Bronchial epithelial cell (primary cell): ENCODE data around the gene CAMK1G. TPM values are rescaled to one million over a fixed set of nuclear protein-coding genes. Genes with fewer than 3 reads are reported as not detected.
A peak's percentile ranks its signal among the peaks of the same experiment; 100 is the strongest.

ENCODE experiments used
- DNase-seq: peaks from one replicate; pipeline ENCODE4 v3.0.0-alpha.2; 2010; ENCODE audit warnings: low read depth
- FAIRE-seq: peaks from 2 replicates; lab custom pipeline; 2011; peaks lifted over from hg19 to GRCh38; lab: Jason Lieb, UNC
- H3K27me3 ChIP-seq: 2 replicates; pipeline ENCODE4 v1.5.1; 2011; ENCODE audit warnings: low read length; ENCODE audit not compliant: control insufficient read depth, insufficient read depth
- H3K36me3 ChIP-seq: 2 replicates; pipeline ENCODE4 v1.5.1; 2011; ENCODE audit warnings: low read length; ENCODE audit not compliant: control insufficient read depth, insufficient read depth
- H3K4me3 ChIP-seq: 2 replicates; pipeline ENCODE4 v1.5.1; 2011; ENCODE audit warnings: mild to moderate bottlenecking, low read depth, low read length, control low read depth
- total RNA-seq: library from RNA; depleted of rRNA; stranded (reverse); fragments of >200 nt; gene quantifications from 2 replicates; pipeline ENCODE4 v1.2.1, GENCODE V29; 2014
- TF ChIP-seq, protein P1 (sequence below): IDR thresholded peaks from 2 replicates; pipeline ENCODE4 v1.5.1; 2011; ENCODE audit warnings: mild to moderate bottlenecking, moderate library complexity, low read length, control low read depth, inconsistent platforms; ENCODE audit not compliant: insufficient read depth, severe bottlenecking

The CAMK1G gene
- total RNA-seq, 1 donor from 2014 or later: not detected

DNA sequence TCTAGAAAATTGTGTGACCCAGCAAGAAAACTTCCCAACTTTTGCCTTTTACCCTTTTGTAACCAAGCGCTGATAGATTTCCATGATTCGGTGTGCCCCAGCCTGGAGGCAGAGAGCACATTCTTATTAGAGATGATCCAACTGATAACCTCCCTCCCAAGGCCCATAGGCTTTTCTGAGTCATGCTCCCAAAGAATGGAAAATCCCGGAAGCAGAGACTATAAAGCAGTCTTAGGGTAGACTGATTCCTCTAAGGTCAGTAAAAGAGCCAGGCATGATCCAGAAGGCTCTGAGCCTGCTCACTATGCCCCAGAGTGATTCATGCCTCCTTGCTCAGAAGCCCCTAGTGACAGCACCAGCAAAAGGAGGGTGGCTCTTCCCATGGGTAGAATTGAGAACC is 4.3 kb downstream of the CAMK1G start:
- Histone ChIP-seq H3K4me3 (no peak overlapping the region), H3K36me3 (no peaks in the 10 kb centered on the region), H3K27me3 (peaks cover 13% of the 10 kb centered on the region)
- no peak for FAIRE-seq
- DNase-seq: no peak
- TF ChIP-seq, protein P1, sequence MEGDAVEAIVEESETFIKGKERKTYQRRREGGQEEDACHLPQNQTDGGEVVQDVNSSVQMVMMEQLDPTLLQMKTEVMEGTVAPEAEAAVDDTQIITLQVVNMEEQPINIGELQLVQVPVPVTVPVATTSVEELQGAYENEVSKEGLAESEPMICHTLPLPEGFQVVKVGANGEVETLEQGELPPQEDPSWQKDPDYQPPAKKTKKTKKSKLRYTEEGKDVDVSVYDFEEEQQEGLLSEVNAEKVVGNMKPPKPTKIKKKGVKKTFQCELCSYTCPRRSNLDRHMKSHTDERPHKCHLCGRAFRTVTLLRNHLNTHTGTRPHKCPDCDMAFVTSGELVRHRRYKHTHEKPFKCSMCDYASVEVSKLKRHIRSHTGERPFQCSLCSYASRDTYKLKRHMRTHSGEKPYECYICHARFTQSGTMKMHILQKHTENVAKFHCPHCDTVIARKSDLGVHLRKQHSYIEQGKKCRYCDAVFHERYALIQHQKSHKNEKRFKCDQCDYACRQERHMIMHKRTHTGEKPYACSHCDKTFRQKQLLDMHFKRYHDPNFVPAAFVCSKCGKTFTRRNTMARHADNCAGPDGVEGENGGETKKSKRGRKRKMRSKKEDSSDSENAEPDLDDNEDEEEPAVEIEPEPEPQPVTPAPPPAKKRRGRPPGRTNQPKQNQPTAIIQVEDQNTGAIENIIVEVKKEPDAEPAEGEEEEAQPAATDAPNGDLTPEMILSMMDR: no peak

DNA sequence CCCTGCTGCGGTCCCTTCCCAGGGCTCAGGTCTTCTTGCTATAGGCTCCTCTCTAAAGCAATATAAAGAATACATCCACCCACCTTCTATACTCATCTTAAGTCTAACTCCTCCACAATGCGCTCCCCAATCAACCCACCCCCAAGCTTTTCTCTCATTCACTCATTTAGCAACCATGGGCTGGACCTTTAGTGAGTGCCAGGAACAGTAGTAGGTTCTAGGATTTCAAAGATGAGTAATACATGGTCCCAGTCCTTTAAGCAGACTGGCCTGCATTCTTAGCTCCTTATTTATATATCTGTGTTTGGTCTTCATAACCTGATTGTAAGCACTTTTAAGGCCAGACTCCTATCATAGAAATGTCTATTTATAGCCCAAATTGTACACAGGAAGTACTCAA is 5.9 kb downstream of the CAMK1G start:
- DNase-seq (no peak), FAIRE-seq (no peak)
- Histone ChIP-seq H3K36me3 (no peaks in the 10 kb centered on the region), H3K27me3 (peaks cover 7% of the 10 kb centered on the region), H3K4me3 (no peak overlapping the region)
- TF ChIP-seq, protein P1: no peak

DNA sequence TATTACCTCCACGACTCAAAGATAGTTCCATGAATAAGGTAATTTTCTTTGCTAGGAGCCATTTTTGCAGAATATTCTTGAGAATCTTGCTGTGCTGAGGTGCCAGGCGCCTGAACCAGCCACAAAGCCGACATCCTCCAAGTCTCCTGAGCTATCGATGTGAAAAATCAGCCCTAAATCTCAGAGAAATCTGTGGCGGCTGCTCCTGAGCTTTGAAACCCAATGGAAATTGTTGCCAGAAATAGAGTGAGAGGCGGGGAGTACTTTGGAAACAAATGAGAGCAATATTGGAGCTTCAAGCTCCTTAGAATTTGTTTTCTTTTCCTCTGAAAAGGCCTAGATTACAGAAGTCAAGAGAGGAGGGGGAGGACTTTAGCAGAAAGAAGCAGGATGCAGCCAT is 6.3 kb downstream of the CAMK1G start:
- FAIRE-seq: no peak
- no peak for DNase-seq
- no peaks in the 10 kb centered on the region for H3K36me3 ChIP-seq
- TF ChIP-seq, protein P1: no peak
- no peak overlapping the region for H3K4me3 ChIP-seq
- peaks cover 5% of the 10 kb centered on the region for H3K27me3 ChIP-seq

DNA sequence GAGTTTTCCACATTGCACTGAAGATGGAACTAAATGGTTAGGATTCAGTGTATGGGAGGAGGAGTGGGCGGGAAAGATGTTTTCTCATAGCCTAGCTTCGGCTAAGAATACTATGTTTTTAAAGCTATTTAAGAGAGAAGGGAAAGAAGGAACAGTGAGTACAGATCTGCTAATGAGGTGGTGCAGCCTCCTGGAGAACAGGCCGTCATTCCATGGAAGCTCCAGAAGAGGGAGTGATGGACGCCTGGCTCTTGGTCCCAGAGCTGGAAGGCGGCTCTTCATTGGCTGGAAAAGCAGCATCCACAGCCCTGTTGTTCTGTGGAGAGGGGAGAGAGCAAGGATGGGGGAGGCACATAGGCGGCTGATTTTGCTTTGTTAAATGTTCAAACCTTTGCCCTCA is 6.9 kb downstream of the CAMK1G start:
- TF ChIP-seq, protein P1: peak; percentile 68
- FAIRE-seq (no peak), DNase-seq (no peak)
- no peak overlapping the region for H3K4me3 ChIP-seq
- no peaks in the 10 kb centered on the region for H3K36me3 ChIP-seq
- peaks cover 2% of the 10 kb centered on the region for H3K27me3 ChIP-seq

DNA sequence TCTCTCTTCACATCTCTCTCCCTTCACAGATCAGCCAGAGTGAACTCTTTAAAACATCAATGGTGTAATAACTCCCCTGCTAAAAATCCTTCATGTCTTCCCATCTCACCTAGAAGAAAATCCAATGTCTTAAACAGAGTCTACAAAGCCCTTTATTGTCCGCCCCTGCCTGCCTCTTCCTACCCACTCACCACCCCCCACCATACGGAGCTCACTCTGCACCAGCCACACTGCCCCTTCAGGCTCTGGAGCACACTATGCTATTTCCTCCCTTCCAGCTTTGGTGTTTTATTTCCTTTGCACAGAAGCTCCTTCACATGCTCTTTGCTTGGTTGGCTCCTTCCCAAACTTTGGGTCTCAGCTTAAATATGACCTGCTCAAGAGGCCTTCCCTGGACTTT is 10.2 kb downstream of the CAMK1G start:
- TF ChIP-seq, protein P1: no peak
- DNase-seq: no peak
- FAIRE-seq: no peak
- Histone ChIP-seq H3K36me3 (no peaks in the 10 kb centered on the region), H3K27me3 (no peaks in the 10 kb centered on the region), H3K4me3 (no peak overlapping the region)

DNA sequence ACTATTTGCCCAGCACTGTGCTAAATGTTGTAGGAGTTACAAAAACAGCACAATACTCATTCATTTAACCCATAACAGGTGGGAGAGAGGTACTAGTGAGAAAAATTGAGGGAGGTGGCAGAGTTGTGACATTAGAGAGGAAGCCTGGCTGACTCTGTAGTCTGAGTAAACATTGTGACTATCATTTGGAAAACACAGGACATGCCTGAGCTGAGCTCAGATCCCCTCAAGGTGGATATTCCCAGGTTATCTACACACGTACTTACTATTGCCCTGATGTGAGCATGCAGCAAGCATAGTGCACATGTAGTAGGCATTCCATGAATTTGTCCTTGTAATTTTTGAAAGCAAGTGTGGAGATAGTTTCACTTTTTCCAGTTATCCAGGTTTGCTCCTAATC is 10.9 kb downstream of the CAMK1G start:
- no peaks in the 10 kb centered on the region for H3K36me3 ChIP-seq
- H3K27me3 ChIP-seq: no peaks in the 10 kb centered on the region
- H3K4me3 ChIP-seq: no peak overlapping the region
- TF ChIP-seq, protein P1: no peak
- FAIRE-seq: no peak
- no peak for DNase-seq
